Measurements from ENCODE around the gene NDRG2. TPM values are rescaled to one million over a fixed set of nuclear protein-coding genes. Genes with fewer than 3 reads are reported as not detected.

NDRG2 gene
- total and polyA plus RNA-seq, 10 donors, result 72.4 to 335 (median 201) TPM

DNA sequence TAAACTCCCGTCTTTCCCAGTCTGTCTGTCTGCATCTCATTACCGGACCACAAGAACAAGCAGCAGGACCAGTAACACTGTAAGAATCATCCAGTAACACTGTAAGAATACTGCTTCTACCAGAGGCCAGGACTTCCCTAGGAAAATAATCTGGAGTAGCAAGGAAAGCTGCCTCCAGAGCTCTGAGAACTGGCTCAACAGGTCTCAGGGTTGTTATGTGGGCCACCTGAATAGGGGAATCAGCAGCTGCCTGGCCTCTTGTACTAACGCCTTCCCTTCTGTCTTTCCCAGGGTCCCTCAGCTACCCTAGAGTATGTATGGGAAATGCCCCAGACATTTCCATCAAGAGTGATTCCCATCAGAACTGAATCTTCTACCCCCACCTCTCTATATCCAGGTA is 26.7 kb downstream of the NDRG2 start:
- intact Hi-C loops (cut with DNase I; ENCODE audit: low total_unique reads), result no loop called here
- H3K36me3 ChIP-seq, result peaks cover 2 to 52% (median 44%) of the 10 kb centered on the region in 6 donors
- TF ChIP-seq, protein P1, sequence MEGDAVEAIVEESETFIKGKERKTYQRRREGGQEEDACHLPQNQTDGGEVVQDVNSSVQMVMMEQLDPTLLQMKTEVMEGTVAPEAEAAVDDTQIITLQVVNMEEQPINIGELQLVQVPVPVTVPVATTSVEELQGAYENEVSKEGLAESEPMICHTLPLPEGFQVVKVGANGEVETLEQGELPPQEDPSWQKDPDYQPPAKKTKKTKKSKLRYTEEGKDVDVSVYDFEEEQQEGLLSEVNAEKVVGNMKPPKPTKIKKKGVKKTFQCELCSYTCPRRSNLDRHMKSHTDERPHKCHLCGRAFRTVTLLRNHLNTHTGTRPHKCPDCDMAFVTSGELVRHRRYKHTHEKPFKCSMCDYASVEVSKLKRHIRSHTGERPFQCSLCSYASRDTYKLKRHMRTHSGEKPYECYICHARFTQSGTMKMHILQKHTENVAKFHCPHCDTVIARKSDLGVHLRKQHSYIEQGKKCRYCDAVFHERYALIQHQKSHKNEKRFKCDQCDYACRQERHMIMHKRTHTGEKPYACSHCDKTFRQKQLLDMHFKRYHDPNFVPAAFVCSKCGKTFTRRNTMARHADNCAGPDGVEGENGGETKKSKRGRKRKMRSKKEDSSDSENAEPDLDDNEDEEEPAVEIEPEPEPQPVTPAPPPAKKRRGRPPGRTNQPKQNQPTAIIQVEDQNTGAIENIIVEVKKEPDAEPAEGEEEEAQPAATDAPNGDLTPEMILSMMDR (IDR thresholded peaks at IDR 0.05 in 8 of 11, conservative IDR thresholded peaks at IDR 0.05 in 3 of 11), result no peak
- TF ChIP-seq POLR2A (IDR thresholded peaks at IDR 0.05), result no peak
- WGBS, 5 donors, result 86 to 96% (median 88%) methylated on average over 3 of the region's 3 CpGs
- no peak for DNase-seq
- no peak overlapping the region for H3K27ac ChIP-seq
- H3K9me3 ChIP-seq, result no peaks in the 10 kb centered on the region
- no peak overlapping the region for H3K4me3 ChIP-seq
- H3K4me1 ChIP-seq, result no peaks in the 10 kb centered on the region
- H3K27me3 ChIP-seq (replicated peaks in 1 of 7), result no peaks in the 10 kb centered on the region

DNA sequence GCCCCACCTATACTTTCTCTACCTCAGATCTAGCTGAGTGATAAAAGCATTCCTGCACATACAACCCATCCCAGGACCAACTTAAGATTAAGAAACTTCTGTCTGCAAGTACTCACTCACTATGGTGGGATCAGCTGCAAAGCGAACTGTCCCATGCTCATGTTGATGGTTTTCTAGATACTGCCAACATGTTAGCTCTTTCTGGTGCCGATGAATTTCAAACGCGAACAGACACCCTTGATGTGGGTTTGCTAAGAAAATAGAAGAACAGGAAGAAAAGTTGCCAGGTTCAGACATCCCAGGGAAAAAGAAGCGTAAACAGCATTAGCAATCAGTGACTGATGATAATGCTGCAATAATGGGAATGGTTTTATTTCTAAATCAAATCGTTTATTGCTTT is 27.3 kb downstream of the NDRG2 start:
- intact Hi-C loops (cut with DNase I; ENCODE audit: low total_unique reads), result no loop called here
- Histone ChIP-seq H3K9me3 (no peaks in the 10 kb centered on the region), H3K4me3 (no peak overlapping the region), H3K27me3 (replicated peaks in 1 of 7) (no peaks in the 10 kb centered on the region), H3K27ac (no peak overlapping the region), H3K36me3 (peaks cover 2 to 58% (median 49%) of the 10 kb centered on the region in 6 donors), H3K4me1 (peaks cover 0 to 3% (median 0%) of the 10 kb centered on the region in 6 donors)
- no peak for DNase-seq
- 70 to 86% (median 83%) methylated on average over 6 of the region's 6 CpGs for whole genome bisulfite sequencing, 5 donors
- no peak for TF ChIP-seq POLR2AphosphoS5 (IDR thresholded peaks at IDR 0.05)
- TF ChIP-seq, protein P1 (IDR thresholded peaks at IDR 0.05 in 8 of 11, conservative IDR thresholded peaks at IDR 0.05 in 3 of 11), result no peak
- TF ChIP-seq POLR2A (IDR thresholded peaks at IDR 0.05), result no peak

DNA sequence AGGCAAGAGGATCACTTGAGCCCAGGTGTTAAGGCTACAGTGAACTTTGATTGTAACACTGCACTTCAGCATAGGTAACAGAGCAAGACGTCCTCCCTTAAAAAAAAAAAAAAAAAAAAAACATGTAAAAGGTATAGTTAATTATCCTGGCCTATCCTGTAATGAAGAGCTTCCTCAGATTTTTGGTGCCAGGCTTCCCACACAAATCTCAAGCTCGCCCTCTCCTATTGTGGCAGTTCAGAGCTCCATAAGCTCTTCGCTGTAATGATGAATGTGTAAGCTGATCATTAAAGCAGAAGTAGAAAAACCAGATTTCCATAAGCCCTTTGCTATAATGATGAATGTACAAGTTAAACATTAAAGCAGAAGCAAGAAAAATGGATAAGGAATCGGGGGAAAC is 27.7 kb downstream of the NDRG2 start:
- DNase-seq, result no peak
- Histone ChIP-seq H3K27ac (no peak overlapping the region), H3K36me3 (peaks cover 2 to 63% (median 54%) of the 10 kb centered on the region in 6 donors), H3K9me3 (no peaks in the 10 kb centered on the region), H3K4me1 (peaks cover 0 to 7% (median 2%) of the 10 kb centered on the region in 6 donors), H3K27me3 (replicated peaks in 1 of 7) (no peaks in the 10 kb centered on the region), H3K4me3 (no peak overlapping the region)
- 66 to 92% (median 80%) methylated on average over 4 of the region's 4 CpGs for WGBS, 5 donors
- intact Hi-C loops (cut with DNase I; ENCODE audit: low total_unique reads), result no loop called here
- TF ChIP-seq POLR2AphosphoS5 (IDR thresholded peaks at IDR 0.05), result no peak
- TF ChIP-seq, protein P1 (IDR thresholded peaks at IDR 0.05 in 8 of 11, conservative IDR thresholded peaks at IDR 0.05 in 3 of 11), result no peak
- TF ChIP-seq POLR2A (IDR thresholded peaks at IDR 0.05), result no peak

DNA sequence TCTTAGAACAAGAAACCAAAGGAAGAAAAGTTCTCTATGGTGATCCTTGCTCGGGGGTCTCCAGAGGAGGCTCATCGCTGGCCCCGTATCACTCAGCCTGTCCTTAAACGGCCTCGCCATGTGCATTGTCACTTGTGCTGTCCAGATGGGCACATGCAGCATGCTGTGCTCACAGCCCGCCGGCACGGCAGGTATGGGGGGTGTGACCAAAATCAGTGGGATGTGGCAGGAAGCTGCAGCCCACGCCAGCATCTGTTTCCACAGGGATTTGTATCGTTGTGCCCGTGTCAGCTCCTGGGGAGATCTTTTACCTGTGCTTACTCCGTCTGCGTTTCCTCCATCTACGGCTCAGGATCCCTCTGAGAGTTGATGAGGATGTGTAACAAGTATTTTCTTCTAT is 28.3 kb downstream of the NDRG2 start:
- H3K4me3 ChIP-seq, result no peak overlapping the region
- WGBS, 5 donors, result 89 to 96% (median 92%) methylated on average over 14 of the region's 14 CpGs
- H3K4me1 ChIP-seq, result peaks cover 1 to 13% (median 8%) of the 10 kb centered on the region in 6 donors
- H3K27ac ChIP-seq, result no peak overlapping the region
- no peaks in the 10 kb centered on the region for H3K9me3 ChIP-seq
- DNase-seq, result no peak
- no peaks in the 10 kb centered on the region for H3K27me3 ChIP-seq (replicated peaks in 1 of 7)
- intact Hi-C loops (cut with DNase I; ENCODE audit: low total_unique reads), result no loop called here
- H3K36me3 ChIP-seq, result peaks cover 2 to 69% (median 60%) of the 10 kb centered on the region in 6 donors
- TF ChIP-seq, protein P1 (IDR thresholded peaks at IDR 0.05 in 8 of 11, conservative IDR thresholded peaks at IDR 0.05 in 3 of 11), result no peak
- TF ChIP-seq POLR2A (IDR thresholded peaks at IDR 0.05) (no peak), POLR2AphosphoS5 (IDR thresholded peaks at IDR 0.05) (peak in 1 of 3 donors; percentile 17)

Data from spleen (tissue), 11 donors.